ENCODE results near the gene TM6SF1. TPM values are rescaled to one million over a fixed set of nuclear protein-coding genes. Genes with fewer than 3 reads are reported as not detected.

The TM6SF1 gene
- total RNA-seq, 2 donors from 2014 or later: 9.1 to 11.0 TPM

GRCh38 chr15:83118968-83119367 is 11.5 kb downstream of the TM6SF1 start:
- TF ChIP-seq CTCF (IDR thresholded peaks at IDR 0.05): no peak
- ATAC-seq (ENCODE audit: insufficient number of reproducible peaks, low FRiP score, low read depth): no peak
- no peak for DNase-seq (ENCODE audit: low spot score)
- no peaks in the 10 kb centered on the region for H3K27me3 ChIP-seq (replicated peaks; ENCODE audit: insufficient read depth)
- H3K4me1 ChIP-seq (ENCODE audit: control insufficient read depth in 1 of 2, low read depth in 2 of 2): no peaks in the 10 kb centered on the region
- H3K27ac ChIP-seq: no peak overlapping the region
- no peak overlapping the region for H3K4me3 ChIP-seq
- H3K9me3 ChIP-seq: no peaks in the 10 kb centered on the region
- peaks cover 7% of the 10 kb centered on the region for H3K36me3 ChIP-seq

- H3K27me3 ChIP-seq (replicated peaks; ENCODE audit: insufficient read depth): no peaks in the 10 kb centered on the region
- no peaks in the 10 kb centered on the region for H3K4me1 ChIP-seq (ENCODE audit: control insufficient read depth in 1 of 2, low read depth in 2 of 2)
- no peak overlapping the region for H3K4me3 ChIP-seq
- no peak for TF ChIP-seq CTCF (IDR thresholded peaks at IDR 0.05)
- no peaks in the 10 kb centered on the region for H3K9me3 ChIP-seq
- no peak overlapping the region for H3K27ac ChIP-seq
- DNase-seq (ENCODE audit: low spot score) (no peak), ATAC-seq (ENCODE audit: insufficient number of reproducible peaks, low FRiP score, low read depth) (no peak)
- H3K36me3 ChIP-seq: peaks cover 7% of the 10 kb centered on the region
Observed at GRCh38 chr15:83119968-83120581, 12.6 kb downstream of the TM6SF1 start.

GRCh38 chr15:83123529-83123928 is 16.1 kb downstream of the TM6SF1 start:
- ATAC-seq (ENCODE audit: insufficient number of reproducible peaks, low FRiP score, low read depth): no peak
- H3K36me3 ChIP-seq: peaks cover 7% of the 10 kb centered on the region
- no peak overlapping the region for H3K27ac ChIP-seq
- TF ChIP-seq CTCF (IDR thresholded peaks at IDR 0.05): no peak
- DNase-seq (ENCODE audit: low spot score): no peak
- H3K27me3 ChIP-seq (replicated peaks; ENCODE audit: insufficient read depth): no peaks in the 10 kb centered on the region
- H3K9me3 ChIP-seq: no peaks in the 10 kb centered on the region
- no peak overlapping the region for H3K4me3 ChIP-seq
- no peaks in the 10 kb centered on the region for H3K4me1 ChIP-seq (ENCODE audit: control insufficient read depth in 1 of 2, low read depth in 2 of 2)

- H3K27me3 ChIP-seq (replicated peaks; ENCODE audit: insufficient read depth): no peaks in the 10 kb centered on the region
- H3K27ac ChIP-seq: no peak overlapping the region
- DNase-seq (ENCODE audit: low spot score): no peak
- no peak for TF ChIP-seq CTCF (IDR thresholded peaks at IDR 0.05)
- no peak for ATAC-seq (ENCODE audit: insufficient number of reproducible peaks, low FRiP score, low read depth)
- no peaks in the 10 kb centered on the region for H3K4me1 ChIP-seq (ENCODE audit: control insufficient read depth in 1 of 2, low read depth in 2 of 2)
- H3K4me3 ChIP-seq: no peak overlapping the region
- H3K9me3 ChIP-seq: no peaks in the 10 kb centered on the region
- no peaks in the 10 kb centered on the region for H3K36me3 ChIP-seq
Observed at GRCh38 chr15:83127547-83128150, 20.2 kb downstream of the TM6SF1 start.

- no peaks in the 10 kb centered on the region for H3K36me3 ChIP-seq
- no peak overlapping the region for H3K27ac ChIP-seq
- no peak for TF ChIP-seq CTCF (IDR thresholded peaks at IDR 0.05)
- H3K27me3 ChIP-seq (replicated peaks; ENCODE audit: insufficient read depth): no peaks in the 10 kb centered on the region
- H3K4me1 ChIP-seq (ENCODE audit: control insufficient read depth in 1 of 2, low read depth in 2 of 2): no peaks in the 10 kb centered on the region
- ATAC-seq (ENCODE audit: insufficient number of reproducible peaks, low FRiP score, low read depth) (no peak), DNase-seq (ENCODE audit: low spot score) (no peak)
- H3K9me3 ChIP-seq: no peaks in the 10 kb centered on the region
- H3K4me3 ChIP-seq: no peak overlapping the region
Observed at GRCh38 chr15:83129791-83130190, 22.3 kb downstream of the TM6SF1 start.

Measured in thoracic aorta (tissue), 2 donors.